ENCODE results near the gene ZNF500.
"Not testable (repeated sequence)": the region's sequence is repeated elsewhere in the genome, so short reads cannot be mapped to it uniquely, and the experiment has no call there.

ZNF500 gene

DNA sequence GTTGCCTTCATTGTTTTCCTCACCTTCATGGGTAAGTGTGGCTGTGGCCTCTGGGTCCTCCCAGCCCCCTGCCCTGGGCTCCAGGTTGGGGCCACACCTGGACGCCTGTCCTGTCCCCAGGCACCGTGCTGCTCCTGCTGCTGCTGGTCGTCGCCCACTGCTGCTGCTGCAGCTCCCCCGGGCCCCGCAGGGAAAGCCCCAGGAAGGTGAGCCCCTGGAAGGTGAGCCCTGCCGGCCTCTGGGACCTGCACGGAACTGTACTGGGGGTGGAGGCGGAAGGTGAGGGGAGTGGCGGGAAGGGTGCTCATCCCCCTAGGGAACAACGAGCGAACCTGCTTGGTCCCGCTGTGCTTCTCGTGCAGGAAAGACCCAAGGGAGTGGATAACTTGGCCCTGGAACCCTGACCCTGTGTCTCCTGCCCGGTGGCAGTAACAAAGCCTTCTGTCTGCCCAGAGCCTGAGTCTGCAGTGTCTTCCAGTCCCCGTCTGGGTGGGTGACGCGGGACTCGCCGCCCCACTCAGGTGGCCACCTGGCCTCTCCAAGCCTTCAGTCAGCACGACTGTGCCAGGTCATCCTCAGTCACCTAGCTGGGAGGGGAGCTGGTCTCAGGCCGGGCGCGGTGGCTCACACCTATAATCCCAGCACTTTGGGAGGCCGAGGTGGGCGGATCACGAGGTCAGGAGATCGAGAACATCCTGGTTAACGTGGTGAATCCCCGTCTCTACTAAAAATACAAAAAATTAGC is 29.0 kb upstream of the ZNF500 start:
- DNase-seq, result no peak

DNA sequence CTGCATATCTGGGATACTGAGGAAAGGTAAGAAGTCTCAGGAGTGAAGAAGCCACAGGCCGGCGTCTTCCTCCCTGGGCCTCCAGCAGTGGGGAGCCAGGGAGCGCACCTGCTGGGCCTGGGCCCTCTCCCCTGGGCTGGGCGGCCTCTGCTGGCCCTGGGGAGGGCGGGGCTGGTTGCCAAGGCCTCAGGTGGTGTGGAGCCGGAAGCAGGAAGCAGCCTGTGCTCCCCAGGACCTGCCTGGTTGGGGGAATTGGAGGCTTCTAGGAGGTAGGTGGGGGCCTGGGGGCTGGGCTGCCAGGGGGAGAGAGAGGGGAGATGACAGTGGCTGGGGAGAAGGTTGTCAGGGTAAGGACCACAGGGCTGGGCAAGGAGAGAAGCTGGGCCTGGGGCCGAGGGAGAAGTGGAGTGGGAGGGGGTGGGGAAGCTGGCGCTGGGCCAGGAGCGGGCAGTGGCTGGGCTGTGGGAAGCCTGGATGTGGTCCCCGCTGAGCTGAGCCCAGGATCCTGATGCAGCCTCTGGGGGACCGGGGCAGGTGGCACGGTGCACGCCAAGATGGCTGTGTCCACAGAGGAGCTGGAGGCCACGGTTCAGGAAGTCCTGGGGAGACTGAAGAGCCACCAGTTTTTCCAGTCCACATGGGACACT is 28.3 kb upstream of the ZNF500 start, which contains the start of gene SMIM22:
SMIM22 (plus strand) TSS at position 189 of the 647 bp plus-strand sequence; CDS start at position 555, 366 bp downstream.
- DNase-seq, result no peak

DNA sequence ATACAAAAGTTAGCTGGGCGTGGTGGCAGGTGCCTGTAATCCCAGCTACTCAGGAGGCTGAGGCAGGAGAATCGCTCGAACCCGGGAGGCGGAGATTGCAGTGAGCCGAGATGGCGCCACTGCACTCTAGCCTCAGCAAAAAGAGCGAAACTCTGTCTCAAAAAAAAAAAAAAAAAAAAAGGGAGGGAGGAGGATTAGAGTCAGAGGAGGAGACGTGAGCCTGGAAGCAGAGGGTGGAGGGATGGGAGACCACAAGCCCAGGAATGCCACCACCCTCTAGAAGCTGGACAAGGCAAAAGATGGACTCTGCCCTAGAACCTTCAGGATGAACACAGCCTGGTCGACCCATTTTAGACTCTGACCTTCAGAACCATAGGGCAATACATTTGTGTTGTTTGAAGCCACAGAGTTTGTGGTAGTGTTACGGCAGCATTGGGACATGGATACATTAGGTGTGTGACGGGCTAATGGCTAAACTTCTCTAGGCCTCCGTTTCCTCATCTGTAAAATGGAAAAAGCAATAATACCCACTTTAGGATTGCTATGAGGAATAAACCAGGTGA is 26.1 kb upstream of the ZNF500 start:
- no peak for DNase-seq

DNA sequence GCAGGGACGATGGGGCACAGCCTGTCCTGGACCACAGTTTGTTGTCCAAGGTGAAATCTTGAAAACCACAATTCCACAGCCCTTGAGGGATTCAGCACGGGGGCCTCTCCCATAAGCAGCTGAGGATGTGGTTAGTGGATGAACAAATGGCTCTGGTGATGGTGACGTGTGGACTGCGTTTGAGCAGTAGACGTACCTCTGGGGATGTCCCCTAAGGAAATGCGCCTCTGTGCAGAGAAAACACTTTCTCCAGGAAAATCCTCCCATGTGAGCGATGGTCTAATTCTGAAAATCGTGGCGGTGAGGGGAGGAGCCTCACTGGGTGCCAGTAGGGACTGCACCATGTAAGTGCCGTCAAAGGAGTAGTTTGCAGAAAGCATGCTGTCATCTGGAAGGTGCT is 23.9 kb upstream of the ZNF500 start:
- no peak for DNase-seq

DNA sequence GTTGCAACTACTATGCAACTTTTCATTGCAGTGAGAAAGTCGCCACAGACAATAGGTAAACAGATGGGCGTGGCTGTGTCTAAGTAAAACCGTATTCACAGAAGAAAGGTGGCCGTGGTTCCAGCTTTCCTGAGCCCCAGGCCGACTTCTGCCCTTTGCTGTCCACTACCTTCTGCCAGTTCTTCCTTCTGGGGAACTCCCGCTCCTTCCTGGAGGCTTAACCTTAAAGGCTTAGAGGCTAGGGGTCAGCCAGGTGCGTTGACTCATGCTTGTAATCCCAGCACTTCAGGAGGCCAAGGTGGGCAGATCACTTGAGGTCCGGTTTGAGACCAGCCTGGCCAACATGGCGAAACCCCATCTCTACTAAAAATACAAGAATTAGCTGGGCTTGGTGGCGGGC is 23.3 kb upstream of the ZNF500 start:
- DNase-seq, result no peak

DNA sequence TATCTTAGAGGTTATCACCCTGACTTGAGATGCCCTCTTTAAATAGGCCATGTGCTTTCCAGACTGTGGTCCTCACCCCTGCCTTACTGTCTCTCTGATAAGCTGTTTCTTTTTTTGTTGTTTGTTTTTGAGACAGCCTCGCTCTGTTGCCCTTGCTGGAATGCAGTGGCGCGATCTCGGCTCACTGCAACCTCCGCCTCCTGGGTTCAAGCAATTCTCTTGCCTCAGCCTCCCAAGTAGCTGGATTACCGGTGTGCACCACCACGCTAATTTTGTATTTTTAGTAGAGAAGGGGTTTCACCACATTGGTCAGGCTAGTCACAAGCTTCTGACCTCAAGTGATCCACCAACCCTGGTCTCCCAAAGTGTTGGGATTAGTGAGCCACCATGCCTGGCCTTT is 21.9 kb upstream of the ZNF500 start:
- no peak for DNase-seq

DNA sequence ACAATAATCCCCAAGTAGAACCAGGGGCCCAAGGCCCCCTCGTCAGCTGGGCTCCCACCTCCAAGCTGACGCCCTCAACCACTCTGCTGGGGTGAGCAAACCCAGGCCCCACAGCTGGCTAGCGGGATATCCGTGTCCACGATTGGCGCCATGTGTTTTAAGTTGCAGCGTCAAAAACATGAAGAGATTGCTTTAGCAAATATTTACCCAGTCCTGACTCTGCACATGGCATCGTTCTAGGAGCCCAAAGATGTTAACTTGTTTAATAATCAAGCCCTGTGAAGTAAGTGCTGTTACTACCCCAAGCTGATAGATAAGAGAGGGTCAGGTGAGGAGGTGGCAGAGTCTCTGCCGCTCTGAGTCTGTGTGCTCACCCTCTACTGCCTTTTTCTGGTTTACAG is 21.5 kb upstream of the ZNF500 start:
- no peak for DNase-seq

DNA sequence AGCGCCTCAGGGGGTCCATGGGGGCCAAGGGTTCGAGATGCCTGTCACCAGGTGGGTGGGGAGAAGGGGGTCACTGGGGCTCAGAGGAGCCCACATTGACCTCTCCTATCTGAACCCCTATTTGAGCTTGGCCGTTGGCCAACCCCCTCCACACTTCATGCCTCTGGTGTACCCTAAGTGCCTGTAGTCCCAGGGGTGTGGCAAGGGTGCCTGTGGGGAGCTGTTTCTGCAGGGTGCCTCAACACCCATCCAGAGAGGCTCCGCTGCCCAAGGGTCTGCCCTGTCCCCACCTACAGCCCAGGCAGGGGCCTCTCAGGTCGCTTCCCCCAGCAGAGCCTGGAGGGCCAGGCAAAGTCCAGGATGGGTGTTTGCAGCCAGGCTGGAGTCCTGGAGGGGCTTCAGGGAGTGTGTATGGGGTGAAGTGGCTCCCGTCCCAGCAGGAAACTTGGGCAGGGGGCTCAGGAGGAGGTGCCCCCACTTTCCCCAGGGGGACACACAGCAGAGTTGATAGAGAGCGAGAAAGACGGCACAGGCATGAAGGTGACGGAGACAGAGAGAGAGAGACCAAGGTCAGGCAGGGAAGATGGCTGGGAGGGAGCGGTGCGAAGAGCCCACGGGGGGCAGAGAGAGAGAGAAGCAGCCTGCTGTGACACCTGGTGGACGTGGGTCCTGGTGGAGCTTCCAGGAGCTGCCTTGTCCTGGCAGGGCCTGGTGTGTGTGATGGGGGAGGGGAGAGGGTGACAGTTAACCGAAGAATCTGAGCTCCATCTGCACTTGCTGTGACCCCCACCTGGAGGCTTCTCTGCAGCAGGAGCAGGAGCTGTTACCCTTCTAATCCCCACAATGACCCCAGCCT is 20.9 kb upstream of the ZNF500 start, which contains the start of gene SEPTIN12:
SEPTIN12 (minus strand) TSS at position 719 of the 856 bp plus-strand sequence; CDS start at position 19, 700 bp downstream.
- DNase-seq, result no peak

DNA sequence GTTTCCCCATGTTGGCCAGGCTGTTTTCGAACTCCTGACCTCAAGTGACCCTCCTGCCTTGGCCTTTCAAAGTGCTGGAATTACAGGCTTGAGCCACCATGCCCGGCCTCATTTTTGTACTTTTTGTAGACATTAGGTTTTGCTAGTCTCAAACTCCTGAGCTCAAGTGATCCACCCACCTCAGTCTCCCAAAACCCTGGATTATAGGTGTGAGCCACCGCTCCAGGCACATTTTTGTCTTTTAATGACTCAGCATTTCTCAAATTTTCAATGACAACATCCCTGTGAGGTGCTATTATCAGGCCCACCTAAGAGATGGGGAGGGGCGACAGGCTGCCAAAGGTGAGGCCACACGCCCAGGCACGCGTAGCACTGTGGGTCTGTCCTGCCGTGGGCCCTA is 20.1 kb upstream of the ZNF500 start:
- DNase-seq, result no peak

DNA sequence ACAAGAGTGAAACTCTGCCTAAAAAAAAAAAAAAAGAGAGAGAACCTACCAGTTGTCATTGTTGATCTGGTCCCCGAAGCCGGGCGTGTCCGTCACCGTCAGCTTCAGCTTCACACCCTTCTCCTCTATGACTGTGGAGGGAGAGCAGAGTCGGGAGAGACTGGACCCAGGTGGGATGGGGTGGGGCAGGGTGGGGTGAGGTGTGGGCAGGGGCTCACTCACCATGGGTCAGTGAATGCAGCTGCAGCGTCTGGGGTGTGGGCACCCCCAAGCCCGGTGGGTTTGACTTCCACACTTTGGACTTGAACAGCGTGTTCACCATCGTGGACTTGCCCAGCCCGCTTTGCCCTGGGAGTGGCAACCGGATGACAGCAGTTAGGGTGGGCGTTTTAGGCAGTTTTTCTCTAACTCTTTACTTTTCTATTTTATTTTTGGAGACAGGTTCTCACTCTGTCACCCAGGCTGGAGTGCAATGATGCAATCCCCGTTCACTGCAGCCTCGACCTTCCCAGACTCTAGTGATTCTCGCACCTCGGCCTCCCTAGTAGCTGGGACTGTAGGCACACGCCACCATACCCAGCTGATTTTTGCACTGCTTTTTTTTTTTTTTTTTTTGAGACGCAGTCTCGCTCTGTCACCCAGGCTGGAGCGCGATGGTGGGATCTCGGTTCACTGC is 18.9 kb upstream of the ZNF500 start:
- DNase-seq, result no peak

DNA sequence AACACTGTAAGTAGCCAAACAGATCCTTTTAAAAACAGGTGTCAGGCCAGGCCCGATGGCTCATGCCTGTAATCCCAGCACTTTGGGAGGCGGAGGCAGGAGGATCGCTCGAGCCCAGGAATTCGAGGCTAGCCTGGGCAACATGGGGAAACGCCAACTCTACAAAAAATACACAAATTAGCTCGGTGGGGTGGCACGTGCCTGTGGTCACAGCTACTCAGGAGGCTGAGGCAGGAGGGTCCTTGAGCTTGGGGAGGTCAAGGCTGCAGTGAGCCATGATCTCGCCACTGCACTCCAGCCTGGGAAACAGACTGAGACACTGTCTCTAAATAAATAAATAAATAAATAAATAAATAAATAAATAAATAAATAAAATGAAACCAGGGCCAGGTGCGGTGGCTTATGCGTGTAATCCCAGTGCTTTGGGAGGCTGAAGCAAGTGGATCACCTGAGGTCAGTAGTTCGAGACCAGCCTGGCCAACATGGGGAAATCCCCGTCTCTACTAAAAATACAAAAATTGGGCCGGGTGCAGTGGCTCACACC is 17.6 kb upstream of the ZNF500 start:
- DNase-seq, result not testable (repeated sequence)

DNA sequence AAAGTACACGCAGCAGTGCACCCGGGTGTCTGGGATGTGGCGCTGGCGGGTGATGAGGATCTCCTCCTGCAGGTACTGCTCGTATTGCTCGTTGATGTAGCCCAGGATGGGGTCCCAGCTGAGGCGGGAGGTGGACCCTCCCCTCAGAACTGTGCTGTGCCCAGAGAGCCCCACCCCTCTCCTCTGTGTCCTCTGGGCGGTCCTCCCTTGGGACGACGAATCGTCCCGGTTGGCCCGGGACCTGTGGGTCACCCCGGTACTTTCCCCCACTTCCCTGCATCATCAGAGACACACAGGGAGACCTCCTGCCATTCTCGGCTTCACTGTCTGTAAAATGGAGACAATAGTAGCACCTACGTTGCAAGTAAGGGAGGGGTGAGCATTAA is 17.0 kb upstream of the ZNF500 start:
- no peak for DNase-seq

DNA sequence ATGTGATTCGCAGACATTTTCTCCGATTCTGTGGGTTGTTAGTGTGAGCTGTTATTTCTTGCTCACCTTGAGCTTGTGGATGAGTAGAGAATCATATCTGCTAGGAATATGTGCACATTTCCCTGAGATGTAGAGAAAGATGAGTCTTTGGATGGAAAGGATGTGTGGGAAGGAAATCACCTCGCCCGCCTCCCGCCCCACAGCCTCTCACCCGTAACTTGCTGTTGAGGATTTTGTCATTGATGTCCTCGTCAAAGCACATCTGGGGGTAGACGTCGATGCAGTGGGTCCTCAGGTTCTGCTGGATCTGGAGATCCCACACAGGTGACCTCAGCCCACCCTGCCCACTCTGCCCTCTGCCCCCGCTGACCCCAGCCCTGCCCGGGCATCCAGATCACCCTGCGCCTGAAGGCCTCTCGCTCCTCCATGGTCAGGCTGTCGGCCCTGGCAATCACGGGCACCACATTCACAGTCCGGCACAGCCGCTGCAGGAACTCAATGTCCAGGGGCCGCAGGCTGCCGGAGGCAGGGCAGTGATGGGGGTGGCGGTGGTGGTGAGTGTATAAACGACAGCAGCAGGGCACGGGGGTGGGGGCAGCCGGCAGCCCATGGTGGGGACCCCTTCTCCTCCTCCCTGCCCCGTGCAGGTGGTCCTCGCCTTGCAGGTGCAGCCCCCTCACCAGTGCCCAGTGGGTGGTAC is 16.4 kb upstream of the ZNF500 start:
- no peak for DNase-seq

DNA sequence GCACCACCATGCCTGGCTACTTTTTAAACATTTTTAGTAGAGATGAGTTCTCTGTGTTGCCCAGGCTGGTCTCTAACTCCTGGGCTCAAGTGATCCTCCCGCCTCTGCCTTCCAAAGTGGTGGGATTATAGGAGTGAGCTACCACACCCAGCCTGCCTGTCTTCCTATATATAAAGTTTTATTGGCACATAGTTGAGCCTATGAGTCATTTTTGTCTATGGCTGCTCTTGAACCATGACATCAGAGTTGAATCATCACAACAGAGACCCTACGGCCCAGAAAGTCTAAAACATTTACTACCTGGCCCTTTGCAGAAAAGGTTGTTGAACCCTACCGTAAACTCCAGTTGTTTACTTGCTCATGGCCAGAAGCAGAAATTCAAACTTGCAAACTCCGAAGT is 13.3 kb upstream of the ZNF500 start:
- no peak for DNase-seq

DNA sequence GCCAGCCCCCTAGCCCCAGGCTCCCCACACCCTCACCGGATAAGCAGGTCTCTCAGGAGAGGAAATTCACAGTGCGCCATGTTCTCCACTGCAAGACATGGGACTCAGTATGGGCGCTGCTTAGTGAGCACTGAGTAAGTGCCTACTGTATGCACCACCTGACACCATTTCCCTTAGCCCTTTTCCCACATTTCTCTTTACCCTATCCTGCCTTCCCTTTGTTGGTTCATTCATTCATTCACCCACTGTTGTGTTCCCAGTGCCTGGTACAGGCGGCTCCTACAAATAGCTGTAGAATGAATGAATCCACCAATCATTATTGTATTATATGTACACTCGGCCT is 11.1 kb upstream of the ZNF500 start:
- no peak for DNase-seq

DNA sequence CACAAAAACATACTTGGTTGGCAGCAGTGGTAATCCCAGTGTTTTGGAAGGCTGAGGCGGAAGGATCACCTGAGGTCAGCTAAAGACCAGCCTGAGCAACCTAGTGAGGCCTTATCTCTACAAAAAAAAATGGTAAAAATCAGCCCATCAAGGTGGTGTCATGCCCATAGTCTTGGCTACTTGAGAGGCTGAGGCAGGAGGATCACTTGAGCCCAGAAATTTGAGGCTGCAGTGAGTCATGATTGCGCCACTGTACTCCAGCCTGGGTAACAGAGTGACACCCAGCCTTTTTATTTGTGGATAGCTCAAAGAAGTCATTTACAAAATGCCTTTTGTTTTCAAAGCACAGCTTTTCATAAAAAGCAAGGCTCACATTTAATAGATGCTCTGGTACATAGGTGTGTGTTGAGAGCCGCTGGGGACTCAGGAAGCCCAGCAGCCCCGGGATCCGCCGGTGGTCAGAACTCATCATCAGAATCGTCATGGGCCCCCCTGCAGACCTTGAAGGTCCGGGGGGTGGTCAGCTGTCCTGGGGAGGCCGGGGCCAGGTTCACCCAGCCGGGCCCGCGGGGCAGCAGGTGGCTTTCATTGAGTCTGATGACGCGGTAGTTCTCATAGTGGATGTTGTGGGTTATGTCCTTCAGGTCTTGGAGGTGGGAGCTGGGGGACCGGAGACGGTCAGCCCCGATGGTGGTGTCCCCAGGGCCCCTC is 10.5 kb upstream of the ZNF500 start:
- no peak for DNase-seq

DNA sequence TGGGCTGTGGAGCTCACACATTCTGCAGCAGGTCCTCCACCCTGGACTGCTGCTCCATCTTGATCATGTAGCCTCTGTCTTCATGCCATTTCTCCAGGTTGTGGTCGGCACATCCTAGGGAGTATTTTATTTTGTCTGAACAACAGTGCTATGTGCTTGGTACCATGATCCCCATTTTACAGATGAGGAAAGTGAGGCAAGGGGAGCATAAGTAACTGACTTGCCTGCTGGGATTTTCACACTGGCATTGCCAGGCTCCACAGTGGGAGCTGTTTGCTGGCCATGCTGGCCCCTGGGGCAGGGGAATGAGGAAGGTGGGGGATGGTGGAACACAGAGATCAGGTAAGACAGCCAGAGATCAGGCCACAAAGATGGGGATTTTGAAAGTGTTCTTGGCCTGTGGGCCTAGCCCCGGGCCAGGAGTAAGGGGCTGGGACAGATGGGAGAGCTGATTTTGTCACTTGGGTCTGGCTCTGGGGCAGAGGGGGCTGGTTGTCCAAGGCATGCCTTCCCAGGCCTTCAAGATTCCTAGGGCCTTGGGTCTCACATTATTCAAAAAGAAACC is 9.3 kb upstream of the ZNF500 start:
- no peak for DNase-seq

DNA sequence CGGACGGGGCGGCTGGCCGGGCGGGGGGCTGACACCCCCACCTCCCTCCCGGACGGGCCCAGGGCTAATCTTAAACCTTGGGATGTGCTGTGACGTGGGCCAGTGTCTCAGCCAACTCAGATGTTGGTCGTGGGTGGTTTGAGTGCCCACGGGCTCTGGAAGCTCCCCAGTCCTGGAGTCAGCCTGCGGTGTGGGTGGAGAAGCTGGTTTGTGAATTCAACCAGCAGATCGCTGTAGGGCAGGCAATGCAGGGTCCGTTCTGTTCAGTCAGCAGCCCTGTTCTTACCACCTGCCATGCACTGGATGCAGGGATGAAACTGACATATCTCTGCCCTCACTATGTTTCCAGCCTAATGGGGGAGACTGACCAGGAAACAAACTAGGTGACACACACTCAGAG is 8.0 kb upstream of the ZNF500 start:
- no peak for DNase-seq

DNA sequence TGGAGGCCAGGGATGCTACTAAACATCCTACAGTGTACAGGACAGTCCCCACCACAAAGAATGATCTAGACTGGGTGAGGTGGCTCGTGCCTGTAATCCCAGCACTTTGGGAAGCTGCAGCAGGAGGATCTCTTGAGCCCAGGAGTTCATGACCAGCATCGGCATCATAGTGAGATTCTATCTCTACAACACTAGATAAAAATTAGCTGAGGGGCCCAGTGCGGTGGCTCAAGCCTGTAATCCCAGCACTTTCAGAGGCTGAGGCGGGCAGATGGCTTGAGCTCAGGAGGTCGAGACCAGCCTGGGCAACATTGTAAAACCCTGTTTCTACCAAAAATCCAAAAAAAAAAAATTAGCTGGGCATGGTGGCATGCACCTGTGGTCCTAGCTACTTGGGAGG is 5.4 kb upstream of the ZNF500 start:
- DNase-seq, result no peak

DNA sequence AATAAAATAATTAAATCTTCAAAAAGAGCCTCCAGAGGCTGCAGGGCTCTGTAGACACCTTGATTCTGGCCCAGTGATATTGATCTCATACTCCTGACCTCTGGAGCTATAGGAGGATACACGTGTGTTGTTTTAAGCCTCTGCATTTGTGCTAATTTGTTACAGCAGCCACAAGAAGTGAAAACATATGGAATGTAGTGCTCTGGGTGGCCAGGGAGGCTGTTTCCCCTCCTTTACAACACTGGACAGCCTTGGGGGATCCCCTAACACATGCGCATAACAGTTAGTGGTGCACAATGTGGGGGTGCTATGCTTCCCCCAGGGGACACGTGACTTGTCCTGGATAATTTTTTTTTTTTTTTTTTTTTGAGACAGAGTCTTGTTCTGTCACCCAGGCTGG is 4.7 kb upstream of the ZNF500 start:
- no peak for DNase-seq

DNA sequence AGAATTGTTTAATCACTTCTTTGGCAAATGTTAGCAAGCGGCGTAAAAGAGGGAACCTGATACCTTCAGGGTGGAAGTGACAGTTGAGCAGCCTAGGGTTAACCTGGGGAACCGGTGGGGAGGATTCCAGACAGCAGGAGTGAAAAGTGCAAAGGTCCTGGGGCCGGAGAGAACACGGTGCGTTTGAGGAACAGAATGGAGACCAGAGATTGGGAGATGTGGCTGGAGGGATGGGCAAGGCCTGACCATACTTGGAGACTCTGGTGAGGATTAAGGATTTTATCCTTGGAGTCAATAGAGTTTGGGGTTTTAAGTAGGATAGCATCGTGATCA is 2.3 kb upstream of the ZNF500 start:
- DNase-seq, result no peak

Data from 8988T (cell line).